SK-N-SH treated with all-trans-retinoic acid at 6 μM for 48 hours (cell line): ENCODE data around the gene TRA2A.

Experiments used
- ATAC-seq: fragments of 200-7000 bp; cut with Tn5 transposase; 3 replicates; pipeline ENCODE4 v1.9.1; 2020; ENCODE audit warnings: mild to moderate bottlenecking, moderate library complexity
- ARNTL ChIP-seq: fragments of 450-650 bp; formaldehyde crosslinking; IDR thresholded peaks from 2 replicates; pipeline ENCODE4 v1.5.0; 2020; ENCODE audit warnings: low read depth, mild to moderate bottlenecking, moderate library complexity, borderline replicate concordance
- BACH2 ChIP-seq: fragments of 250-450 bp; sonication (Bioruptor Pico); IDR thresholded peaks from 2 replicates; pipeline ENCODE4 v1.9.0; 2021; ENCODE audit warnings: mild to moderate bottlenecking, borderline replicate concordance
- ESRRG ChIP-seq: fragments of 250-450 bp; sonication (Bioruptor Pico); IDR thresholded peaks from 2 replicates; pipeline ENCODE4 v1.6.1; 2021; ENCODE audit warnings: mild to moderate bottlenecking
- GLIS3 ChIP-seq: fragments of 250-450 bp; sonication (Bioruptor Pico); IDR thresholded peaks from 2 replicates; pipeline ENCODE4 v1.5.0; 2020; ENCODE audit warnings: mild to moderate bottlenecking, moderate library complexity
- OSR1 ChIP-seq: fragments of 250-450 bp; sonication (Bioruptor Pico); IDR thresholded peaks from 2 replicates; pipeline ENCODE4 v1.8.0; 2022; ENCODE audit warnings: moderate library complexity, mild to moderate bottlenecking, inconsistent platforms
- PPARA ChIP-seq: fragments of 250-450 bp; sonication (Bioruptor Pico); IDR thresholded peaks from 2 replicates; pipeline ENCODE4 v1.5.0; 2020; ENCODE audit warnings: mild to moderate bottlenecking, borderline replicate concordance
- RARB ChIP-seq: fragments of 250-450 bp; sonication (Bioruptor Pico); IDR thresholded peaks from 2 replicates; pipeline ENCODE4 v1.8.0; 2021; ENCODE audit warnings: mild to moderate bottlenecking, moderate library complexity
- SNAI2 ChIP-seq: fragments of 250-450 bp; sonication (Bioruptor Pico); IDR thresholded peaks from 2 replicates; pipeline ENCODE4 v1.5.0; 2020; ENCODE audit warnings: mild to moderate bottlenecking, moderate library complexity
- TCF4 ChIP-seq: fragments of 250-450 bp; sonication (Bioruptor Pico); IDR thresholded peaks from 2 replicates; pipeline ENCODE4 v1.8.0; 2021; ENCODE audit warnings: mild to moderate bottlenecking, moderate library complexity, borderline replicate concordance
- TOX ChIP-seq: fragments of 250-450 bp; sonication (Bioruptor Pico); IDR thresholded peaks from 2 replicates; pipeline ENCODE4 v1.8.0; 2021; ENCODE audit warnings: mild to moderate bottlenecking, moderate library complexity, borderline replicate concordance
- TSHZ2 ChIP-seq: fragments of 250-450 bp; sonication (Bioruptor Pico); IDR thresholded peaks from 2 replicates; pipeline ENCODE4 v1.5.0; 2020; ENCODE audit warnings: mild to moderate bottlenecking, moderate library complexity
- ZC3H10 ChIP-seq: fragments of 250-450 bp; sonication (Bioruptor Pico); IDR thresholded peaks from 2 replicates; pipeline ENCODE4 v1.5.1; 2021; ENCODE audit warnings: mild to moderate bottlenecking, moderate library complexity
- ZNF565 ChIP-seq: fragments of 450-650 bp; formaldehyde crosslinking; conservative IDR thresholded peaks from 2 replicates; pipeline ENCODE4 v1.5.0; 2020; ENCODE audit warnings: low read depth, mild to moderate bottlenecking, moderate library complexity
- ZNF70 ChIP-seq: fragments of 450-650 bp; formaldehyde crosslinking; IDR thresholded peaks from 2 replicates; pipeline ENCODE4 v1.5.0; 2020; ENCODE audit warnings: mild to moderate bottlenecking, moderate library complexity
- ZNF8 ChIP-seq: fragments of 450-650 bp; formaldehyde crosslinking; IDR thresholded peaks from 2 replicates; pipeline ENCODE4 v1.5.0; 2020; ENCODE audit warnings: mild to moderate bottlenecking, moderate library complexity
- TF ChIP-seq, protein P1 (sequence below): fragments of 250-450 bp; sonication (Bioruptor Pico); IDR thresholded peaks from 2 replicates; pipeline ENCODE4 v1.8.0; 2021; ENCODE audit warnings: low read depth, mild to moderate bottlenecking, moderate library complexity, borderline replicate concordance
- TF ChIP-seq, protein P2 (sequence below): fragments of 250-450 bp; sonication (Bioruptor Pico); IDR thresholded peaks from 2 replicates; pipeline ENCODE4 v1.5.1; 2020; ENCODE audit warnings: low read depth, mild to moderate bottlenecking, moderate library complexity
- TF ChIP-seq, protein P3 (sequence below): fragments of 250-450 bp; sonication (Bioruptor Pico); IDR thresholded peaks from 2 replicates; pipeline ENCODE4 v1.8.0; 2020; ENCODE audit warnings: mild to moderate bottlenecking, moderate library complexity, borderline replicate concordance

TRA2A gene

GRCh38 chr7:23469150-23469960 lies 62.4 kb downstream of the TRA2A start:
- no peak for ATAC-seq
- no peak for TF ChIP-seq OSR1 (CRISPR knock-in tag)
- TF ChIP-seq TSHZ2 (CRISPR knock-in tag): peak; percentile 25; the same call in 1 of the 2 replicates

DNA sequence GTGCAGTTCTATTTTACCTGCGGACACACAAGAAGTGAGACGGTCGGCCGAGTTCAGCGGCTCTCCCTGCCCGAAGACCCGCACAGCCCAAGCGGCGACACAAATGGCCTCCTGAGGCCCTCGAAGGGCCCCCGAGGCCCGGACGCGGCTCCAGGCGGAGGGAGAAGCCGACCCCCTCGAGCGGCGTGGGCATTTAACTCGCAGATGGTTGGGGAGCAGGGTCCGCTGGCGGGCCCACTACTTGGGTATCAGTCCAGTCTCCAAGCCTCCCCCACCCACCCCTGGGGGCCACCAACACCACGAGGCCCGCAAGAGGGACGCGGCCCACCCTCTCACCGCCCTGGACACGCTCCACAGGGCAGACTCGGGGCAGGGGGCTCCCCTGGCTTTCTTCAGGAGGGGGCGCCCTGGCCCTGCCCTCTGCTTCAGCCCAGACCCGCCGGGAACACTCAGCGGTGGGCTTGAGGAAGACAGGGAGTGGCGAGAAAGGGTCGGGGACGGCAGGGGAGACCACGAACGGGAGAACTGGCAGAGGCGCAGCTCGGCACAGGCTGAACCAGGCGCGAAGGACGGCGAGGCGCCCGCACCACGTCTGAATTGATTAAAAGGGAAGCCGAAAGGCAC lies 63.1 kb downstream of the TRA2A start:
- ATAC-seq: no peak
- TF ChIP-seq ZNF70 (CRISPR knock-in tag) (no peak), ZNF8 (CRISPR knock-in tag) (no peak), ESRRG (no peak), TSHZ2 (CRISPR knock-in tag) (no peak), ARNTL (CRISPR knock-in tag) (no peak), ZC3H10 (no peak), TCF4 (CRISPR knock-in tag) (no peak), ZNF565 (CRISPR knock-in tag) (no peak)
- TF ChIP-seq, protein P1, sequence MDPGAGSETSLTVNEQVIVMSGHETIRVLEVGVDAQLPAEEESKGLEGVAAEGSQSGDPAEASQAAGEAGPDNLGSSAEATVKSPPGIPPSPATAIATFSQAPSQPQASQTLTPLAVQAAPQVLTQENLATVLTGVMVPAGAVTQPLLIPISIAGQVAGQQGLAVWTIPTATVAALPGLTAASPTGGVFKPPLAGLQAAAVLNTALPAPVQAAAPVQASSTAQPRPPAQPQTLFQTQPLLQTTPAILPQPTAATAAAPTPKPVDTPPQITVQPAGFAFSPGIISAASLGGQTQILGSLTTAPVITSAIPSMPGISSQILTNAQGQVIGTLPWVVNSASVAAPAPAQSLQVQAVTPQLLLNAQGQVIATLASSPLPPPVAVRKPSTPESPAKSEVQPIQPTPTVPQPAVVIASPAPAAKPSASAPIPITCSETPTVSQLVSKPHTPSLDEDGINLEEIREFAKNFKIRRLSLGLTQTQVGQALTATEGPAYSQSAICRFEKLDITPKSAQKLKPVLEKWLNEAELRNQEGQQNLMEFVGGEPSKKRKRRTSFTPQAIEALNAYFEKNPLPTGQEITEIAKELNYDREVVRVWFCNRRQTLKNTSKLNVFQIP: no peak

DNA sequence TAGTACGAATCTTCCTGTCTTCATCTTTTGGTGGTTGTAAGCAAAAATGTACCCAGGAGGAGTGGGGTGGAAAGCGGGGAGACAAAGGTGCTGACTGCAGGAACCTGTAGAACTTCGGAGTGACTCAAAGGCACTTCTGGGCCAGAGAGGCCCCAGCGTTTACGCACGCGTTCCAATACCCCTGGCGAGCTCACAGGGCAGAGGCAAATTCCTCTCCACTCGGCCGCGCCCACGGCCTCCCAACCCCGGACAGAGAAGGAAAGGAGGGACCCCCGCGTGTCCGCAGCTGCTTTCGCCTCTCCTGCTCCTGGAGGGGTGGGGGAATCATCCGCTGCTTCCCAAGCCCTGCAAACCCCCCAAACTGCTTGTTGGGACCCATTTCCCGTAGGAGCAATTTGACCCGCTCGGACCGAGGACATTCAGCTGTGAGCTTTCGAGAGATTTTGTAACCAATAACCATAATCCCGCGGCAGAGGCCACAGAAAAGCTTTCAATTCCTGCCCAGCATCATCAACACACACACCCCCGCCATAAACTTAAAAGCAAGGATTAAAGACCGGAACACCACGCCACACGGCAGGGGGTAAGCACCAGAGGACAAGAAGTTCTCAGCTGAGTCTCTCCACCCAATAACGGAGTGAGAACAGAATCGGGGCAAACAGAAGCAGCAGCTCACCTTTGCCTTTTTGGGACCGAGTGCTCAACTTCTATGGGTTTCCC lies 63.8 kb downstream of the TRA2A start:
- TF ChIP-seq GLIS3 (CRISPR knock-in tag): no peak
- no peak for TF ChIP-seq SNAI2 (CRISPR knock-in tag)
- TF ChIP-seq PPARA (CRISPR knock-in tag): no peak
- TF ChIP-seq RARB (CRISPR knock-in tag): no peak
- no peak for TF ChIP-seq TOX (CRISPR knock-in tag)
- no peak for TF ChIP-seq BACH2
- TF ChIP-seq, protein P2, sequence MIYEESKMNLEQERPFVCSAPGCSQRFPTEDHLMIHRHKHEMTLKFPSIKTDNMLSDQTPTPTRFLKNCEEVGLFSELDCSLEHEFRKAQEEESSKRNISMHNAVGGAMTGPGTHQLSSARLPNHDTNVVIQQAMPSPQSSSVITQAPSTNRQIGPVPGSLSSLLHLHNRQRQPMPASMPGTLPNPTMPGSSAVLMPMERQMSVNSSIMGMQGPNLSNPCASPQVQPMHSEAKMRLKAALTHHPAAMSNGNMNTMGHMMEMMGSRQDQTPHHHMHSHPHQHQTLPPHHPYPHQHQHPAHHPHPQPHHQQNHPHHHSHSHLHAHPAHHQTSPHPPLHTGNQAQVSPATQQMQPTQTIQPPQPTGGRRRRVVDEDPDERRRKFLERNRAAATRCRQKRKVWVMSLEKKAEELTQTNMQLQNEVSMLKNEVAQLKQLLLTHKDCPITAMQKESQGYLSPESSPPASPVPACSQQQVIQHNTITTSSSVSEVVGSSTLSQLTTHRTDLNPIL (CRISPR knock-in tag): no peak
- TF ChIP-seq, protein P3, sequence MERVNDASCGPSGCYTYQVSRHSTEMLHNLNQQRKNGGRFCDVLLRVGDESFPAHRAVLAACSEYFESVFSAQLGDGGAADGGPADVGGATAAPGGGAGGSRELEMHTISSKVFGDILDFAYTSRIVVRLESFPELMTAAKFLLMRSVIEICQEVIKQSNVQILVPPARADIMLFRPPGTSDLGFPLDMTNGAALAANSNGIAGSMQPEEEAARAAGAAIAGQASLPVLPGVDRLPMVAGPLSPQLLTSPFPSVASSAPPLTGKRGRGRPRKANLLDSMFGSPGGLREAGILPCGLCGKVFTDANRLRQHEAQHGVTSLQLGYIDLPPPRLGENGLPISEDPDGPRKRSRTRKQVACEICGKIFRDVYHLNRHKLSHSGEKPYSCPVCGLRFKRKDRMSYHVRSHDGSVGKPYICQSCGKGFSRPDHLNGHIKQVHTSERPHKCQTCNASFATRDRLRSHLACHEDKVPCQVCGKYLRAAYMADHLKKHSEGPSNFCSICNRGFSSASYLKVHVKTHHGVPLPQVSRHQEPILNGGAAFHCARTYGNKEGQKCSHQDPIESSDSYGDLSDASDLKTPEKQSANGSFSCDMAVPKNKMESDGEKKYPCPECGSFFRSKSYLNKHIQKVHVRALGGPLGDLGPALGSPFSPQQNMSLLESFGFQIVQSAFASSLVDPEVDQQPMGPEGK (CRISPR knock-in tag): no peak
- TF ChIP-seq ZNF8 (CRISPR knock-in tag): no peak
- TF ChIP-seq ARNTL (CRISPR knock-in tag): no peak
- TF ChIP-seq ZNF70 (CRISPR knock-in tag): no peak
- TF ChIP-seq ZC3H10: no peak
- TF ChIP-seq, all 23 proteins: peak for 0
- peak; percentile 27 for ATAC-seq
